Activated CD4-positive, CD25-positive, alpha-beta regulatory T cell treated with anti-CD3 and anti-CD28 coated beads, Interleukin-2, amount 50 U/mL, for 16 hours (primary cell): ENCODE data around the gene ZFP36L2.
A peak's percentile ranks its signal among the peaks of the same experiment; 100 is the strongest.

Source experiments
- DNase-seq: peaks from one replicate; pipeline ENCODE4 v3.0.0-alpha.2; 2020; ENCODE audit warnings: low read depth, low spot score

Gene ZFP36L2

DNA sequence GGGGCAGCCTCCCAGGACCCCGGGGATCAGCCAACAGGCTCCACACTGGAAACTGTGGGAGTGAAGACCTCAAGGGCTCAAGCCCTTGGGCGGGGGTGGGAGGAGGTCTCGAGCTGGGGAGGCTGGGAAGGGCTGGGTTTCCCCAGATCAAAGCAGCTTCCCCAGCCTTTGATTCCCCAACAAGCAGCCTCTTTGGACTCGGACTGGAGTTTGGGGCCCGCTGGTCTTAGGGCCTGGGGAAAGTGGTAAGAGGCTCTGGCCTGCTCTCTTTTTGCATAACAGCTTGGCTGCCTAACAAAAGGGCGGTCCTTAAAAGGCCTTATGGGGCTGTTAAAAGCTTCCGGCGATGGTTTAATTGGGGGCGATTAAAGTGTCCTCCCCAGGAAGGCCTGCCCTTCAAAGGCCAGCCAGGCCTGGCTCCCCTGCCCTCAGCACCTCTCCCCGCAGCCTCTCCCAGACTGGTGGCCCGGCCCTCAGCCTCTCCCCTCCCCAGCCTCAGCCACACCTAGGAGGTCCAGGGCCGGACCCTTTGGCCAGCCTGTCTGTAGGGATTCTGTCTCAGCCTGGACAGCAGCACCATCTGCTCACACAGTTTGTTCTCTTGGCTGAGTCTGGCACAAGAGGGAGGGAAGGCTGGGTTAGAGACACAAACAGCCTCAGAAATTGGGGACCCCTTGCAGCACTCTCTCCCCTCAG, 39.6 kb downstream of the ZFP36L2 start:
- no peak for DNase-seq

DNA sequence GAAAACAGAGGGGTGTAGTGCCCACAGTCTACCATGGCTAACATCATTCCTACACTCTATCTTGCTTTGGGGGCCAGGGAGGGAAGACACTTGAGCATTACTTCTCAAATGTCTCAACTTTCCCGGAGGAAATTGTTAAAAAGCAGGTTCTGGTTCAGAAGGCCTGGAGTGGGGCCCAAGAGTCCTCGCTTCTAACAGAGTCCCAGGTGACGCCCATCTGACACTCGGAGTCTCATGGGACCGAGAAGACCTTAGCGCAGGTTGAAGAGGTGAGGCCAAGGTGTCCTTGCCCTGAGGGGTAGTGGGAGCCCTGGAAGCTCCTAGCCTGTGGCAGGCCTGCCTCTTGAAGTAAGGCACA, 40.1 kb downstream of the ZFP36L2 start:
- DNase-seq: no peak

DNA sequence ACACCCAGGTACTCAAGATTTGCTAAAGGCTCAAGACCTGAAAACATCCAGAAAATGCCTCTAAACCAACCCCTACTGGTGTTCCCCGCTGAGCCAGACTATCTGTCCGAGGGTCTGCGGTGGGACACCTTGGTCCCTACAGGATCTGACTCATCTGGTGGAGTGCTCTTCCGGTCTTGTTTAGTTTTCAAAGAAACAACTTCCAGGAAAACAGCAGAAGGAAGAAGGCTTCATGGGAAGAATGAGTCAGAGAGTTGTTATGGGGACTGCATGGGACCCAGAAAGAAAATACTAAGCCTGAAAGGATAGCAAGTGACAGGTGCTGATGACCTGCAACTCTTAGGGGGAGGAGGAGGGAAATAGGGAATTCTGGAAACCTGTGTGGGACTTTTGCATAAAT, 41.3 kb downstream of the ZFP36L2 start:
- no peak for DNase-seq

DNA sequence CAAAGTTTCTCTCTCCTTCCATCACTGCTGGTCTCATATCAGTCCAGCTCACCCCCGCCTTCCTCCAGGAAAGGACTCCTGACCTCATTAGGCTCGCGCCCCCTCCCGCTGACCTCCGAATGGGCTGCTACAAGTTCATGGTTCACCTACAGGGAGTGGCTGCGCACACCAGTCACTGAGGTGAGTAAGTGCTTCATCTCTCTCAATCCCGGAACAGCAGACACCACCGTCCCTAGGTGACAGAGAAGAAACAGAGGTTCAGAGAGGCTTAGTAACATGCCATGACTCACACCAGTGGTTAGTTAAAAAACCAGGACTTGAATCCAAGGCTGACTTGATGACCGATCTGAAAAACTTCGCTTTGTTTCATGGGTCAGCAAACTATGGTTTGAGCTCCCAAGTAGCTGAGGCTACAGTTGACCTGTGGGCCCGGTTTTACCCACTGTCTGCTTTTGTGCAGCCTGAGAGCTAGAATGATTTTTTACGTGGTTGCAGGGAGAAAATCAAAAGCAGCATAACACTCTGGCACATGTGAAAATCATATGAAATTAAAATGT, 42.0 kb downstream of the ZFP36L2 start:
- no peak for DNase-seq

DNA sequence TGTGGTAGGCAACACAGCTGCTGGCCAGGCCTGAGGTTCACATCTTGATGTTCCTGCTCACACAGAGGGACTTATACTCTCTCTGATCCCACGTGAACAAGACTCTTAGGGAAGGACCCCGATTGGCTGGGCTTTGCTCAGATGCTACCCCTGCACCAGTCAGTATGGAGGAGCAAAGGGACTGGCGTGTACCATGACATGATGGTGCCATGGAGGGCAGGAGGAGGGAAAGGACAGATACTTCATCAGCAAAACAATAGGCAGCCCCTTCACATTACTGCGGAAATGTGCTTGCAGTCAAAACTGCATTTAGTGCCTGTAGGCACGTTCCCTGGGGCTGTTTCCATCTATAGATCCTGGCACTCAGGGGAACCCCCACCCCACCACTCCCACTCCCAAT, 42.7 kb downstream of the ZFP36L2 start:
- no peak for DNase-seq

DNA sequence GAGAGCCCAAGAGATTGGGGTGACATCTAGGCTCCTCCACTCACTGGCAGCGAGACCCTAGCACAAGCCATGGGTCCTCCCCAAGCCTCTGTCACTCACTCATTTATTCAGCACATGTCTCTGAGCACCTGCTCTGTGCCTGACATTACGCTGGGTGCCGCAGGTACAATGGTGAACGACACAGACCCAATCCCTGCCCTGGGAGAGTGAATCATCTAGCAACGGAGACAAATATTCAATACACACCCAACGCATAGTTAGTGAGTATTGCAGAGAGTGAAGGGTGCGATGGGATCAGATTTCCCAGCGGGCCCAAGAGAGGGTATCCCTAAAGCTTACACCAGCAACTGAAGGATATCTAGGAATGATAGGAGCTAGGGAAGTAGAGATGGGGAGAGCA, 45.5 kb downstream of the ZFP36L2 start:
- DNase-seq: no peak

DNA sequence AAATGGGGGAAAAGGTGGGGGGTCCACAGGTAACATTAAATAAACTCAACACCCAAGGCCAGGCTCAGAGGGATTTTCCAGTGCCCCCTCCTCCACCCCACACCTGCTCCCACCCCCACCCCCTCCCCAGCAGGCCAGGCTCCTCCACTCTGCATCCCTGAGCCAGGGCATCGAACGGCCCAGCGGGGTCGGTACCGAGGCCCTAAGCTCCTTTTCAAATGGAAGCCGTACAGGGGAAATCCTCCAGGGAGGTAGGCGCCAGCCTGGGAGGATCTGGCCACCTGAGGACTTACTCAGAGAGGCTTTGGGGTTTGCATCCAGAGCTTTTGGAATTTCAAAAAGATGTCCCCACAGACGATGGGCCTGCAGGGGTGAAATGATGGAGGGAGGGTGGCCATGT, 46.5 kb downstream of the ZFP36L2 start:
- no peak for DNase-seq

DNA sequence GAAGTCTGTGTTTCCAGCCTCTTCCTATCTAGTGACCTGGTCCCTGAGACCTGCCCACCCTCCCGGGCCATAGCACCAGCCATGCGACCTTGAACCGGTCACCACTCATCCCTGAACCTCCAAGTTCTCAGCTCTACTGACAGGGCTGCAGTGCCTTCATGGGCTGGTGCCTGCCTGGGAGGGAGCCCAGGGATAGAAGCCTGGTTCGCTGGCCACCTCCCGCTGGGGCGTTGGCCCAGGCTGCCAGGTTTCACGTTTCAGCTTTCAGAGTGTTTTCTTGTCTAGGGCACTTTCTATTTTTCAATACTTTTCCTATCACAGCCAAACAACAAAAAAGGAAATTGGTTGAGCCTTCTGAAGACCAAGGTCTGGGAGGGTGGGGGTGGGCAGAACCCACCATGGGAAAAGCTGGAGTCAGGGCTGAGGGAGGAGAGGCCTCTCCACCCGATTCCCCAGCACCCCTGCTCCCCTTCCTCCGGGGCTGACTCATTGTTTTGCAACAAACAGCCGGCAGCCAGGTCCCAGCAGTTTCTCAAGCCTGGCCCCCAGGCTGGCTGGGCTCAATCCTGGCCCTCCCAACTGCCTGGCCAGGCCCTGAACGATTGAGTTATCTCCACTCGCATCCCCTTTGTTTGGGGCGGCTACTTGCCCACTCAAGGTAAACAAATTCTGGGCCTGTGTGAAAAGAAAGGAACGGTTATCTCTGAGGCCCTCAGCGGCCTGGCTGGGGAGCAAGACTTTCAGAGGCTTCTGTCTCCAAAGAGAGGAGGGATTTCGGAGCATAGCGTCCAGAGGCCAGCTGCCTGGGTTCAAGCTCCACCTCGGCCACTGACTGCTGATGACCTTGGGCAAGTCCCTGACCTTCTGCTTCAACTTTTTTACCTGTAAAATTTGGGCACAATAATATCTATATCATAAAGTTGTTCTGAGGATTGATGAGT, 47.5 kb downstream of the ZFP36L2 start:
- DNase-seq: no peak

DNA sequence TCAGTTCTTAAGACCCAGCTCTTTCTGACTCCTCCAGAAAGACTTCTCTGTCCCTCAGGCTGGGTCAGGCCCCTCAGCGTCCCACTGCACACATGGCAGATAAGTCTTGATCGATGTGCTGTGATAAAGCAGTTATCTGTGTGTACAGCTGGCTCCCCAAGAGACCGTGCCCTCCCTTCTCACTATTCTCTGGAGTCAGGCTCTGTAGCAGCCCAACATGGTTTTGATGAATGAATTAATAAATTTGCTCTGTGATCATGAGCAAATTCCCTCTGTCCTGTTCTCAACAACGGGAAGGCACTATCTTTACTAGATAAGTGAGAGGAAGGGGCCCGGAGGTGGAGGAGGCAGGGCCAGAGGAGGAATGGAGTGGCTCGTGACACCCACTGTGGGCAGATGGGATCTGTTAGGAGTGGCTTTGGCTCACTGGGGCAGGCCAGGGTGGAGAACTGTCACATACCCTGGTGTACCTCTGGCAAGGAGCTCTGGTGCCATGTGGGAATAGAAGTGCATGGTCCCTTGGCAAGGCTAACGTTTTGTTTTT, 48.3 kb downstream of the ZFP36L2 start:
- DNase-seq: no peak

DNA sequence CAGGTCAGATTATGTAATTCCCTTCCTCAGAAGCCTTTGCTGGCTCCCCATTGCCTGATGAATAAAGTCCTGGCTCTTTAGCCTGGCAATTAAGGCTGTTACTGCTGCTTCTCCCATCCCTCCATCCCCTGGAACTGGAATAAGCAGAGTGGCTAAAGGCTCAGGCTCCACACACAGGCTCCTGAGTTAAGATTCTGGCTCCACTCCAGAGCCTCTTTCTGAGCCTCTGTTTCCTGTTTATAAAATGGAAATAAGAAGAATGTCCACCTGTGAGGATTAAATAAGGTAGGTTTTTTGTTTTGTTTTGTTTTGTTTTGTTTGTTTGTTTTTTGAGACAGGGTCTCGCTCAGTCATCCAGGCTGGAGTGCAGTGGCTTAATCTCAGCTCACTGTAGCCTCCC, 50.0 kb downstream of the ZFP36L2 start:
- no peak for DNase-seq

DNA sequence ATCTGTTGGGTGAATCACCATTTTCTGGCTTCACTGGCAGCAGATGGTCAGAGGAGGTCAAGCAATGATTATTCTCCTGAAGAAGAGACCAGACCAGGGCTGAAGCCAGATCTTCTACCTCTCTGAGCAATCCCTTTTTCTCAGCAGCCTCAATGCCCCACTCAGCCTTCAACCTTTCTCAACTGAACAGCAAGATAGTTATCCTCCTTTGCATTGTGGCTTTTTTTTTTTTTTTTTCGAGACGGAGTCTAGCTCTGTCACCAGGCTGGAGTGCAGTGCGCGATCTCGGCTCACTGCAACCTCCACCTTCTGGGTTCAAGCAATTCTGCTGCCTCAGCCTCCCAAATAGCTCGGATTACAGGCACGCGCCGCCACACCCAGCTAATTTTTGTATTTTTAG, 50.5 kb downstream of the ZFP36L2 start:
- DNase-seq: no peak

DNA sequence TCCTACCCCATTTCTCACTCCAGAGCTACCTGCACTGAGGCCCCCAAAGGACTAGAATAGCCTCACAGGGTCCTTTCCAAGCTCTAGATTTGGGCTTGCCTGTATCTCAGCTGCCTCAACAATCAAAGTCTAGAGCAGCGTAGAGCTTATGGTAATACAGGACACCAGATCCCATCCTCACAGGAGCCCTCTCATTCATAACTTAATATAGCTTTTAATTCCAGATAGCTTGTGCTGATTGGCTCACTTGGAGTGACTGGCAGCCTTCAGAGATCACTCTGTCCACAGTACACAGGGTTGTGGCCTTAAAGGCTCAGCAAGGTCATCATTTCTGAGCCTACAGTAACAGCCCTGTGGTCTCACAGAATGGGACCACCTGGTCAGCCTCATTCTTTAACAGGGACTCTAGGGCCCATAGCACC, 51.4 kb downstream of the ZFP36L2 start:
- no peak for DNase-seq

DNA sequence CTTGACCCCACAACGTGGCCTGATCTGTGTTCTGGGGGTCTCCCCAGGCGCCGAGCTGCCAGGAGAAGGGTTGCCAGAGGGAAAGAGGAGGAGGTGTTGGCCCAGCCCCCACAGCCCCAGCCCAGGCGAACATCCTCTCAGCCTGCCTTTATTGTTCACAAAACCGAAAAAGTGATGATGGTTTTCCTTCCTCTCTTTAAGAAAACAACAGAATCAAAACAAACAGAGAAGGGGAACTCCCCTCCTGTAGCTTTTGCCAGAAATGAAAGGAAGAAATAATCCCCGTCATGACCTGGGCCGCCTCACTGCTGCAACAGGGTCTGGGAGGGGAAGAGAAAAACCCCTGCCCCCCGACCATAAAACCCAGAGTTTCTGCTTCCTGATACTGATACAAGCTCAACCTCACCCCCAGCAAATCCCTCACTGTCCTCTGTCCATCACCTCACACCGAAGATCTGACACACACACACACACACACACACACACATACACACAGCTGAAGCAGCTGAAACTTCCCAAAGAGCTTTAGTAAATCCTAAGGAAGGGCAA, 52.0 kb downstream of the ZFP36L2 start:
- peak; percentile 53 for DNase-seq
